ENCODE data around the gene ATP1B1.
A peak's percentile ranks its signal among the peaks of the same experiment; 100 is the strongest.

Gene ATP1B1

GRCh38 chr1:169130683-169131082, 24.2 kb downstream of the ATP1B1 start:
- TF ChIP-seq POLR2A (IDR thresholded peaks at IDR 0.05; ENCODE audit: low read length) = no peak
- TF ChIP-seq GATA1 (IDR thresholded peaks at IDR 0.05; ENCODE audit: low read depth, low read length) = no peak

GRCh38 chr1:169132512-169133227, 26.2 kb downstream of the ATP1B1 start:
- no peak for TF ChIP-seq GATA1 (IDR thresholded peaks at IDR 0.05; ENCODE audit: low read depth, low read length)
- no peak for TF ChIP-seq POLR2A (IDR thresholded peaks at IDR 0.05; ENCODE audit: low read length)

More at GRCh38 chr1:169130683-169131082, 24.2 kb downstream of the ATP1B1 start:
- no peak for DNase-seq

GRCh38 chr1:169133228-169133576, 26.7 kb downstream of the ATP1B1 start:
- no peak for TF ChIP-seq POLR2A (IDR thresholded peaks at IDR 0.05; ENCODE audit: low read length)
- no peak for TF ChIP-seq GATA1 (IDR thresholded peaks at IDR 0.05; ENCODE audit: low read depth, low read length)
- no peak for DNase-seq

More at GRCh38 chr1:169132512-169133227, 26.2 kb downstream of the ATP1B1 start:
- DNase-seq = no peak

- DNase-seq = no peak
- TF ChIP-seq POLR2A (IDR thresholded peaks at IDR 0.05; ENCODE audit: low read length) (no peak), GATA1 (IDR thresholded peaks at IDR 0.05; ENCODE audit: low read depth, low read length) (no peak)
These were observed 27.5 kb downstream of the ATP1B1 start for GRCh38 chr1:169133801-169134502.

DNA sequence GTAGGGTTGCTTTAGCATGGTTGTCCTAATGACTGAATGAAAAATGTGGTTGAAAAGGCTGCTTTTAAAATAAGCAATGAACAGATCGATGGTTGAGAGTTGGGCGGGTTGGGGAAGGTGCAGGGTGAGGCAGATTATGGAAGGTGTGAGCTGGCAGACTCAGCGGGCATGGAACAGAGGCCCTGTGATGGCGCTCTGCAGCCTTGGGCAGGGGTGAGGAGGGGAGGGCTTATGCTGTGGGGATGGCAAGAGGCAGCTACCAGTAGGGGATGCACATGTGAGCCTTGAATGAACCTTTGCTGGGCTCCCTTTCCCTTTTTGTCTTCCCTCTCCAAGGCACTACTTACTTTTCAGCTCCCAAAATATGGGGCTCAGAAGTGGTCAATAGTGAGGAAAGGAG, 30.9 kb downstream of the ATP1B1 start:
- TF ChIP-seq POLR2A (IDR thresholded peaks at IDR 0.05; ENCODE audit: low read length) (no peak), GATA1 (IDR thresholded peaks at IDR 0.05; ENCODE audit: low read depth, low read length) (no peak)
- DNase-seq = no peak

GRCh38 chr1:169138866-169139670, 32.6 kb downstream of the ATP1B1 start:
- no peak for DNase-seq
- TF ChIP-seq GATA1 (IDR thresholded peaks at IDR 0.05; ENCODE audit: low read depth, low read length) (no peak), POLR2A (IDR thresholded peaks at IDR 0.05; ENCODE audit: low read length) (no peak)

DNA sequence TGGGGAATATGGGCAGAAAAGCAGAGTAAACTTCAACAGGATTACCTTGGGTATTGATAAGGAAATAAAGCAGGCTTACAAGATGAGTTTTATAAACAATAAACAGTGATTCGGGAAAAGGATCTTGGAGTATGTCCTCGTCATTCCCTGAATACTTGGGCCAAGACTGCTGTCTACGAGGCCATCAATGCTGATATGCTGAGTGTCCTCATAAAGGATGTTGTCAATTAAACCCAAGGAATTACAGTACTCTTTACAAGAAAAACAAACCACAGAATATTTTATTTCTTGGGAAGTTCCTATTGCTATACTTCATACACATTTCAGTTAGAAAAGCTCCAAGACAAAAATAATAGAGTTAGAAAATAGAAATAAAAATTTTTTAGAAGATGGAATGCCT, 34.9 kb downstream of the ATP1B1 start:
- TF ChIP-seq GATA1 (IDR thresholded peaks at IDR 0.05; ENCODE audit: low read depth, low read length) (no peak), POLR2A (IDR thresholded peaks at IDR 0.05; ENCODE audit: low read length) (no peak)

GRCh38 chr1:169142129-169142528, 35.6 kb downstream of the ATP1B1 start:
- DNase-seq = no peak
- no peak for TF ChIP-seq POLR2A (IDR thresholded peaks at IDR 0.05; ENCODE audit: low read length)
- no peak for TF ChIP-seq GATA1 (IDR thresholded peaks at IDR 0.05; ENCODE audit: low read depth, low read length)

More for the DNA sequence above, 34.9 kb downstream of the ATP1B1 start:
- DNase-seq = no peak

- no peak for DNase-seq
- TF ChIP-seq GATA1 (IDR thresholded peaks at IDR 0.05; ENCODE audit: low read depth, low read length) = no peak
- no peak for TF ChIP-seq POLR2A (IDR thresholded peaks at IDR 0.05; ENCODE audit: low read length)
These were observed 36.9 kb downstream of the ATP1B1 start for GRCh38 chr1:169143346-169143745.

DNA sequence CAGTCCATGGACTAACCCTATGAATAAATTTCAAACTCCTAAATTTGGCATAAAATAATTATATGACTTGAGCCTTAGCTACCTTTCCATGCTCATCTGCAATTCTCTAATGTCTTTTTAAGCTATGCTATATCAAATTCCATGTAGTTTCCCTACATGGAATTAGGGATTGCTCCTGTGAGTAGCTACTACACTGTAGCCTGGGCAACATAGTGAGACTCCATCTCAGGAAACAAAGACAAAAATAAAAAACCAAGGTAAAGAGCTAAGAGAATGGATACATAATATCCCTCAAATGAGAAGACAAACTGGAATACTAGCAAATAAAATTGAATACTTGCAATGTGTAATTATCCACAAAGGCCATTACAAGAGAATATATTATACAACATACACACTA, 37.5 kb downstream of the ATP1B1 start:
- TF ChIP-seq POLR2A (IDR thresholded peaks at IDR 0.05; ENCODE audit: low read length) (no peak), GATA1 (IDR thresholded peaks at IDR 0.05; ENCODE audit: low read depth, low read length) (no peak)
- no peak for DNase-seq

DNA sequence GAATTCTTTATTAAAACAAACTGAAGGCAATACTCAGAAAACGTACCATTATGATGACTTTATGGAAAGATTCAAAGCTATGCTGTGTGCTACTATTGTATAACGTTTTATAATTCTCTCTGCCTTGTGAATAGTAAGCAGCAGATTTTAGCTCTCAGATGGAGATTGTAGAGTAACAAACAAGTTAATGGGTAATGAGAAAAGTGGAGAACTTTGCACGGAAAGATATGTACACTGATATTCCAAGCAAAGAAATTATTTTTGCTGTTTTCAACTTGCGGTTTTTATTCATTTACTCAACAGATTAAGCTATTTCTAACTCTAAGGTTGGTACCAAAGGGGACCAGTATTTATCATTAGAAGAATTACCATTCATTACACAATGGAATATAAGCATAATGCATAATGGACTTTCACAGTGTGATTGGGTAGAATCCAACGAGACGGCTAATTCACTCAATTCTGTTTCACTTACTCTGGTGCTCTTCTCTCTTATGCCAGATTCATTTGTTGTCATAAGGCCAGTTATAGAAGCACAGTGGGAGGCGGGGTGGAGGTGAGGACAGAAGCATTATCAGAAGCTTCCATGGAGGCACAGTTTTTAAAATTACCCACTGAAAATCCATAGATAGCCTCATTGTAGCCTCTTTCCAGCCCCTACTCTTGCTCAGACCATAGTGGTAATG, 38.6 kb downstream of the ATP1B1 start:
- TF ChIP-seq POLR2A (IDR thresholded peaks at IDR 0.05; ENCODE audit: low read length) (no peak), GATA1 (IDR thresholded peaks at IDR 0.05; ENCODE audit: low read depth, low read length) (no peak)
- DNase-seq = peak in 1 of 2 experiments; percentile 3

GRCh38 chr1:169146576-169147214, 40.2 kb downstream of the ATP1B1 start:
- no peak for TF ChIP-seq GATA1 (IDR thresholded peaks at IDR 0.05; ENCODE audit: low read depth, low read length)
- no peak for TF ChIP-seq POLR2A (IDR thresholded peaks at IDR 0.05; ENCODE audit: low read length)
- DNase-seq = no peak

Data from erythroblast (primary cell).